HG03139 (cell line): Measurements from ENCODE around the gene GTF2F2.

ENCODE experiments used
- ATAC-seq: cut with Tn5 transposase; IDR thresholded peaks from one replicate; pipeline ENCODE4 v1.9.1; 2021; ENCODE audit not compliant: unreplicated experiment

GTF2F2 gene

GRCh38 chr13:45119991-45120864 is at the start of gene GTF2F2:
Gene GTF2F2, plus strand, starts transcription at chr13:45120510. Its CDS starts 146 bp downstream, at chr13:45120656.
- ATAC-seq, result peak; percentile 69

- no peak for ATAC-seq
Observed at GRCh38 chr13:45073809-45074208, 46.5 kb upstream of the GTF2F2 start.

- ATAC-seq, result no peak
Observed at GRCh38 chr13:45074721-45075120, 45.6 kb upstream of the GTF2F2 start.

- no peak for ATAC-seq
Observed at GRCh38 chr13:45078003-45078402, 42.3 kb upstream of the GTF2F2 start.

GRCh38 chr13:45082964-45083363 is 37.3 kb upstream of the GTF2F2 start:
- no peak for ATAC-seq

GRCh38 chr13:45084515-45084914 is 35.8 kb upstream of the GTF2F2 start:
- no peak for ATAC-seq

GRCh38 chr13:45086484-45086883 is 33.8 kb upstream of the GTF2F2 start:
- ATAC-seq, result no peak

- ATAC-seq, result no peak
Observed at GRCh38 chr13:45092663-45093062, 27.6 kb upstream of the GTF2F2 start.

- no peak for ATAC-seq
Observed at GRCh38 chr13:45100573-45101262, 19.6 kb upstream of the GTF2F2 start.

- no peak for ATAC-seq
Observed at GRCh38 chr13:45101327-45102018, 18.8 kb upstream of the GTF2F2 start.

GRCh38 chr13:45102136-45102507 is 18.2 kb upstream of the GTF2F2 start:
- no peak for ATAC-seq

GRCh38 chr13:45103449-45103848 is 16.9 kb upstream of the GTF2F2 start:
- no peak for ATAC-seq

- ATAC-seq, result no peak
Observed at GRCh38 chr13:45104261-45104660, 16.0 kb upstream of the GTF2F2 start.

- no peak for ATAC-seq
Observed at GRCh38 chr13:45105895-45106294, 14.4 kb upstream of the GTF2F2 start.

- ATAC-seq, result no peak
Observed at GRCh38 chr13:45107539-45107938, 12.8 kb upstream of the GTF2F2 start.

- ATAC-seq, result peak; percentile 39
Observed at GRCh38 chr13:45108716-45109101, 11.6 kb upstream of the GTF2F2 start.

- ATAC-seq, result peak; percentile 67
Observed at GRCh38 chr13:45109102-45109720, 11.1 kb upstream of the GTF2F2 start.

GRCh38 chr13:45113233-45114224 is 6.8 kb upstream of the GTF2F2 start:
- ATAC-seq, result no peak

GRCh38 chr13:45119469-45119990 is 780 bp upstream of the GTF2F2 start:
- no peak for ATAC-seq
